OCI-LY1 (cell line): ENCODE data around the gene TCEAL9.

Experiments
- EZH2 ChIP-seq: fragments of 200-600 bp; sonication (generic), shearing (Covaris generic); IDR thresholded peaks from 2 replicates; pipeline ENCODE4 v1.8.0; 2017; ENCODE audit warnings: borderline replicate concordance, mixed run types, mild to moderate bottlenecking, antibody characterized with exemption, low read length, moderate library complexity, mixed read lengths
- TF ChIP-seq, protein P1 (sequence below): fragments of 200-600 bp; sonication (generic), shearing (Covaris generic); IDR thresholded peaks from 2 replicates; pipeline ENCODE4 v1.5.1; 2017; ENCODE audit warnings: mild to moderate bottlenecking, antibody characterized with exemption, low read length, moderate library complexity, mixed read lengths

DNA sequence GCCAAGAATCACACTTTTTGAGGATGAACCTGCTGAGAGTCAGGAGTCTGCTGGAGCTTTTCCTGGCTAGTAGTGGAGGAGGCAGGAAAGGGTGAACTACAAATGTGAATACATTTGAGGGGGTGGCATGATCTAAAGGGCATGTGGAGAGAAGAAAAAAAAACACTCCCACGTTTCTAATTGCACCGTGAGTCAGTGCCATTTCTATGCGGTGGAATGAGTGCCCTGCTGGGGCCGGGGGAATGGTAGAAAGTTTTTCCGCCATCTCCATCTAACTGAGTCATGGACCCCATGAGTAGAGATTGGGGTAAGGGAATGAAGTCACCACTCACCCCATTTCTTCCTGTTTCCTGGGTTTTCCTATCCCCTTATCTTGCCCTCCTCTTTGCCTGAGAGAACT, 39.9 kb downstream of the TCEAL9 start:
- TF ChIP-seq, protein P1, sequence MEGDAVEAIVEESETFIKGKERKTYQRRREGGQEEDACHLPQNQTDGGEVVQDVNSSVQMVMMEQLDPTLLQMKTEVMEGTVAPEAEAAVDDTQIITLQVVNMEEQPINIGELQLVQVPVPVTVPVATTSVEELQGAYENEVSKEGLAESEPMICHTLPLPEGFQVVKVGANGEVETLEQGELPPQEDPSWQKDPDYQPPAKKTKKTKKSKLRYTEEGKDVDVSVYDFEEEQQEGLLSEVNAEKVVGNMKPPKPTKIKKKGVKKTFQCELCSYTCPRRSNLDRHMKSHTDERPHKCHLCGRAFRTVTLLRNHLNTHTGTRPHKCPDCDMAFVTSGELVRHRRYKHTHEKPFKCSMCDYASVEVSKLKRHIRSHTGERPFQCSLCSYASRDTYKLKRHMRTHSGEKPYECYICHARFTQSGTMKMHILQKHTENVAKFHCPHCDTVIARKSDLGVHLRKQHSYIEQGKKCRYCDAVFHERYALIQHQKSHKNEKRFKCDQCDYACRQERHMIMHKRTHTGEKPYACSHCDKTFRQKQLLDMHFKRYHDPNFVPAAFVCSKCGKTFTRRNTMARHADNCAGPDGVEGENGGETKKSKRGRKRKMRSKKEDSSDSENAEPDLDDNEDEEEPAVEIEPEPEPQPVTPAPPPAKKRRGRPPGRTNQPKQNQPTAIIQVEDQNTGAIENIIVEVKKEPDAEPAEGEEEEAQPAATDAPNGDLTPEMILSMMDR: no peak
- no peak for TF ChIP-seq EZH2
